K562 (cell line): Measurements from ENCODE around the gene NDUFV3. TPM values are rescaled to one million over a fixed set of nuclear protein-coding genes. Genes with fewer than 3 reads are reported as not detected.

Experiments
- CBX1 ChIP-seq: sonication (generic); IDR thresholded peaks from 2 replicates; pipeline ENCODE4 v1.6.1; 2016; ENCODE audit warnings: antibody characterized with exemption, low read depth, mild to moderate bottlenecking
- CXXC5 ChIP-seq: fragments of 250-450 bp; sonication (Bioruptor Pico); IDR thresholded peaks from 2 replicates; pipeline ENCODE4 v1.8.0; 2022; ENCODE audit warnings: inconsistent platforms, mild to moderate bottlenecking, moderate library complexity
- GABPB1 ChIP-seq: sonication (generic); formaldehyde crosslinking; IDR thresholded peaks from 2 replicates; pipeline ENCODE4 v1.8.0; 2022; ENCODE audit warnings: mild to moderate bottlenecking, missing genetic modification reagents
- HDGF ChIP-seq: fragments of 450-650 bp; IDR thresholded peaks from 2 replicates; pipeline ENCODE4 v1.6.1; 2016
- LARP7 ChIP-seq: fragments of 450-650 bp; IDR thresholded peaks from 2 replicates; pipeline ENCODE4 v1.6.1; 2016
- NFYB ChIP-seq: IDR thresholded peaks from 2 replicates; pipeline ENCODE4 v1.6.1; 2011; ENCODE audit warnings: mild to moderate bottlenecking, moderate library complexity; ENCODE audit not compliant: insufficient read length; ENCODE audit errors: extremely low read depth
- PML ChIP-seq: IDR thresholded peaks from 2 replicates; pipeline ENCODE4 v1.6.1; 2012; ENCODE audit warnings: low read length, inconsistent platforms
- SFPQ ChIP-seq: fragments of 200-400 bp; formaldehyde crosslinking; IDR thresholded peaks from 2 replicates; pipeline ENCODE4 v1.6.1; 2017; ENCODE audit warnings: mild to moderate bottlenecking, low read depth, low read length, moderate library complexity
- SP2 ChIP-seq: IDR thresholded peaks from 2 replicates; pipeline ENCODE4 v1.6.1; 2011; ENCODE audit warnings: mild to moderate bottlenecking, low read depth, low read length, moderate library complexity; ENCODE audit not compliant: poor library complexity, severe bottlenecking; ENCODE audit errors: extremely low read depth
- SPI1 ChIP-seq: IDR thresholded peaks from 2 replicates; pipeline ENCODE4 v1.6.1; 2011; ENCODE audit warnings: low read depth, low read length, control low read depth, borderline replicate concordance
- ZNF398 ChIP-seq: fragments of 250-450 bp; sonication (Bioruptor Pico); IDR thresholded peaks from 2 replicates; pipeline ENCODE4 v1.8.0; 2021; ENCODE audit warnings: moderate library complexity, mild to moderate bottlenecking, inconsistent platforms
- ZNF589 ChIP-seq: fragments of 200-800 bp; sonication (Bioruptor generic); IDR thresholded peaks from 2 replicates; pipeline ENCODE4 v1.6.1; 2016; ENCODE audit warnings: low read depth, missing genetic modification characterization, missing compliant biosample characterization
- polyA plus RNA-seq, 8 experiments: library from polyadenylated mRNA; depleted of rRNA in 4 of 8; stranded (reverse) in 5 of 8; unstranded in 3 of 8; fragments of >200 nt; fragmentation: Nextera tagmentation in 2 of 8; fragmentation: Illumina TruSeq in 1 of 8; extraction: Ambion mirVana in 2 of 8; extraction: Trizol in 1 of 8; gene quantifications; 2 replicates each; pipeline versions ENCODE4 v1.2.1 to v1.2.3, GENCODE V29; 2011 to 2014; ENCODE audit warnings: inconsistent platforms in 1 of 8, missing spikeins in 1 of 8
- total RNA-seq, 7 experiments: library from RNA; depleted of rRNA in 6 of 7; stranded (reverse); fragments of >200 nt in 6 of 7; fragmentation: Illumina TruSeq in 2 of 7; extraction: Trizol in 2 of 7; gene quantifications; 2 replicates each; pipeline versions ENCODE4 v1.2.1 to v1.2.3, GENCODE V29; 2011 to 2021; ENCODE audit warnings: low replicate concordance in 1 of 7
- TF ChIP-seq, protein P1 (sequence below): fragments of 200-800 bp; sonication (Bioruptor generic); IDR thresholded peaks from 2 replicates; pipeline ENCODE4 v1.6.1; 2016; ENCODE audit warnings: missing genetic modification characterization, missing compliant biosample characterization
- TF ChIP-seq, protein P2 (sequence below): sonication (generic); formaldehyde crosslinking; IDR thresholded peaks from 2 replicates; pipeline ENCODE4 v1.8.1; 2023; ENCODE audit warnings: missing genetic modification reagents, mild to moderate bottlenecking, borderline replicate concordance

The NDUFV3 gene
- total and polyA plus RNA-seq, 9 of the 15 experiments (the other 6 are each of a cell fraction or from before 2014, with no cell fraction given): 19.1 to 87.8 (median 74.3) TPM

DNA sequence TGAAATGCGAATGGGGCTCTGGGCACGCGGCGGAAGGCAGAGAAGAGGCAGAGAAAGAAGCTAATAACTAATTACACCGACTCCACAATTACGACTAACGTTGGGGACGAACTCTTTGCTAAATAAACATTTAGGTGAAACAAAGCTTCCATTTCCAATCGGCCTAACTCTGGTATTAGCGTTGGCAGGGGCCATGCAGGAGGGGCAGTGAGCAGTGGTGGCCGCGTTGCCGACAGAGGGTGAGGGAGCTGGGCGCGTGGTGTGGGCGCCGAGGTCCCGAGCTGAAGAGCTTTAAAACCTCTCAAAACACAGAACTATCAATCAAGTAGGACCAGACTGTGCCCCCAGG, 553 bp upstream of the NDUFV3 start (continued):
- TF ChIP-seq CXXC5 (CRISPR knock-in tag): no peak
- 0 out of 2 replicates have a peak, but pooled peaks have one; percentile 49 for TF ChIP-seq HDGF
- TF ChIP-seq SPI1: no peak
- TF ChIP-seq, protein P1, sequence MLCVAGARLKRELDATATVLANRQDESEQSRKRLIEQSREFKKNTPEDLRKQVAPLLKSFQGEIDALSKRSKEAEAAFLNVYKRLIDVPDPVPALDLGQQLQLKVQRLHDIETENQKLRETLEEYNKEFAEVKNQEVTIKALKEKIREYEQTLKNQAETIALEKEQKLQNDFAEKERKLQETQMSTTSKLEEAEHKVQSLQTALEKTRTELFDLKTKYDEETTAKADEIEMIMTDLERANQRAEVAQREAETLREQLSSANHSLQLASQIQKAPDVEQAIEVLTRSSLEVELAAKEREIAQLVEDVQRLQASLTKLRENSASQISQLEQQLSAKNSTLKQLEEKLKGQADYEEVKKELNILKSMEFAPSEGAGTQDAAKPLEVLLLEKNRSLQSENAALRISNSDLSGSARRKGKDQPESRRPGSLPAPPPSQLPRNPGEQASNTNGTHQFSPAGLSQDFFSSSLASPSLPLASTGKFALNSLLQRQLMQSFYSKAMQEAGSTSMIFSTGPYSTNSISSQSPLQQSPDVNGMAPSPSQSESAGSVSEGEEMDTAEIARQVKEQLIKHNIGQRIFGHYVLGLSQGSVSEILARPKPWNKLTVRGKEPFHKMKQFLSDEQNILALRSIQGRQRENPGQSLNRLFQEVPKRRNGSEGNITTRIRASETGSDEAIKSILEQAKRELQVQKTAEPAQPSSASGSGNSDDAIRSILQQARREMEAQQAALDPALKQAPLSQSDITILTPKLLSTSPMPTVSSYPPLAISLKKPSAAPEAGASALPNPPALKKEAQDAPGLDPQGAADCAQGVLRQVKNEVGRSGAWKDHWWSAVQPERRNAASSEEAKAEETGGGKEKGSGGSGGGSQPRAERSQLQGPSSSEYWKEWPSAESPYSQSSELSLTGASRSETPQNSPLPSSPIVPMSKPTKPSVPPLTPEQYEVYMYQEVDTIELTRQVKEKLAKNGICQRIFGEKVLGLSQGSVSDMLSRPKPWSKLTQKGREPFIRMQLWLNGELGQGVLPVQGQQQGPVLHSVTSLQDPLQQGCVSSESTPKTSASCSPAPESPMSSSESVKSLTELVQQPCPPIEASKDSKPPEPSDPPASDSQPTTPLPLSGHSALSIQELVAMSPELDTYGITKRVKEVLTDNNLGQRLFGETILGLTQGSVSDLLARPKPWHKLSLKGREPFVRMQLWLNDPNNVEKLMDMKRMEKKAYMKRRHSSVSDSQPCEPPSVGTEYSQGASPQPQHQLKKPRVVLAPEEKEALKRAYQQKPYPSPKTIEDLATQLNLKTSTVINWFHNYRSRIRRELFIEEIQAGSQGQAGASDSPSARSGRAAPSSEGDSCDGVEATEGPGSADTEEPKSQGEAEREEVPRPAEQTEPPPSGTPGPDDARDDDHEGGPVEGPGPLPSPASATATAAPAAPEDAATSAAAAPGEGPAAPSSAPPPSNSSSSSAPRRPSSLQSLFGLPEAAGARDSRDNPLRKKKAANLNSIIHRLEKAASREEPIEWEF (CRISPR knock-in tag): no peak
- no peak for TF ChIP-seq NFYB
- TF ChIP-seq, protein P2, sequence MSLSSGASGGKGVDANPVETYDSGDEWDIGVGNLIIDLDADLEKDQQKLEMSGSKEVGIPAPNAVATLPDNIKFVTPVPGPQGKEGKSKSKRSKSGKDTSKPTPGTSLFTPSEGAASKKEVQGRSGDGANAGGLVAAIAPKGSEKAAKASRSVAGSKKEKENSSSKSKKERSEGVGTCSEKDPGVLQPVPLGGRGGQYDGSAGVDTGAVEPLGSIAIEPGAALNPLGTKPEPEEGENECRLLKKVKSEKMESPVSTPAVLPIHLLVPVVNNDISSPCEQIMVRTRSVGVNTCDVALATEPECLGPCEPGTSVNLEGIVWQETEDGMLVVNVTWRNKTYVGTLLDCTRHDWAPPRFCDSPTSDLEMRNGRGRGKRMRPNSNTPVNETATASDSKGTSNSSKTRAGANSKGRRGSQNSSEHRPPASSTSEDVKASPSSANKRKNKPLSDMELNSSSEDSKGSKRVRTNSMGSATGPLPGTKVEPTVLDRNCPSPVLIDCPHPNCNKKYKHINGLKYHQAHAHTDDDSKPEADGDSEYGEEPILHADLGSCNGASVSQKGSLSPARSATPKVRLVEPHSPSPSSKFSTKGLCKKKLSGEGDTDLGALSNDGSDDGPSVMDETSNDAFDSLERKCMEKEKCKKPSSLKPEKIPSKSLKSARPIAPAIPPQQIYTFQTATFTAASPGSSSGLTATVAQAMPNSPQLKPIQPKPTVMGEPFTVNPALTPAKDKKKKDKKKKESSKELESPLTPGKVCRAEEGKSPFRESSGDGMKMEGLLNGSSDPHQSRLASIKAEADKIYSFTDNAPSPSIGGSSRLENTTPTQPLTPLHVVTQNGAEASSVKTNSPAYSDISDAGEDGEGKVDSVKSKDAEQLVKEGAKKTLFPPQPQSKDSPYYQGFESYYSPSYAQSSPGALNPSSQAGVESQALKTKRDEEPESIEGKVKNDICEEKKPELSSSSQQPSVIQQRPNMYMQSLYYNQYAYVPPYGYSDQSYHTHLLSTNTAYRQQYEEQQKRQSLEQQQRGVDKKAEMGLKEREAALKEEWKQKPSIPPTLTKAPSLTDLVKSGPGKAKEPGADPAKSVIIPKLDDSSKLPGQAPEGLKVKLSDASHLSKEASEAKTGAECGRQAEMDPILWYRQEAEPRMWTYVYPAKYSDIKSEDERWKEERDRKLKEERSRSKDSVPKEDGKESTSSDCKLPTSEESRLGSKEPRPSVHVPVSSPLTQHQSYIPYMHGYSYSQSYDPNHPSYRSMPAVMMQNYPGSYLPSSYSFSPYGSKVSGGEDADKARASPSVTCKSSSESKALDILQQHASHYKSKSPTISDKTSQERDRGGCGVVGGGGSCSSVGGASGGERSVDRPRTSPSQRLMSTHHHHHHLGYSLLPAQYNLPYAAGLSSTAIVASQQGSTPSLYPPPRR (CRISPR knock-in tag): no peak
- TF ChIP-seq ZNF589 (CRISPR knock-in tag): no peak
- TF ChIP-seq CBX1: no peak
- TF ChIP-seq GABPB1 (CRISPR knock-in tag): no peak
- no peak for TF ChIP-seq SP2
- TF ChIP-seq LARP7: no peak
- no peak for TF ChIP-seq SFPQ
- TF ChIP-seq PML: no peak
- TF ChIP-seq ZNF398 (CRISPR knock-in tag): no peak
